SK-N-SH (cell line): Measurements from ENCODE around the gene MORF4L1. TPM values are rescaled to one million over a fixed set of nuclear protein-coding genes. Genes with fewer than 3 reads are reported as not detected.

ENCODE experiments used
- CTCF ChIA-PET: fragments of 300-600, 350-600 bp; formaldehyde crosslinking; extraction: SDS; loops from one replicate; lab custom pipeline; 2021; lab: Yijun Ruan, JAX
- POLR2A ChIA-PET: fragments of 350-600 bp; sonication (Branson Sonifier 250); formaldehyde crosslinking; extraction: SDS; loops from one replicate; lab custom pipeline; 2020; ENCODE audit warnings: antibody characterized with exemption, inconsistent platforms; lab: Yijun Ruan, JAX
- DNase-seq: peaks from one replicate; pipeline ENCODE4 v3.0.0; 2012
- H2AFZ ChIP-seq: fragments of 200-600 bp; sonication (generic); 2 replicates; pipeline ENCODE4 v1.8.1; 2016; ENCODE audit warnings: antibody characterized with exemption, mild to moderate bottlenecking, low read depth
- H3F3A ChIP-seq: fragments of 200-600 bp; sonication (generic); replicated peaks from 2 replicates; pipeline ENCODE3; 2016; ENCODE audit warnings: antibody characterized with exemption, mild to moderate bottlenecking; ENCODE audit not compliant: insufficient read depth
- H3K27ac ChIP-seq, 2 experiments: fragments of 200-500 bp in 1 of 2; fragments of 200-600 bp in 1 of 2; sonication (Bioruptor generic) in 1 of 2; sonication (generic), shearing (Covaris generic) in 1 of 2; 2 replicates each; pipeline versions ENCODE4 v1.5.1 to v1.6.1; 2014 to 2016; ENCODE audit warnings: low read depth in 2 of 2, inconsistent platforms in 1 of 2, low read length in 1 of 2, mild to moderate bottlenecking in 1 of 2, mixed read lengths in 1 of 2
- H3K27me3 ChIP-seq: fragments of 200-600 bp; sonication (generic), shearing (Covaris generic); 2 replicates; pipeline ENCODE4 v1.6.1; 2016; ENCODE audit warnings: mixed run types; ENCODE audit not compliant: insufficient read depth
- H3K36me3 ChIP-seq, 2 experiments: fragments of 200-500 bp in 1 of 2; fragments of 200-600 bp in 1 of 2; sonication (Bioruptor generic) in 1 of 2; sonication (generic) in 1 of 2; replicated peaks in 1 of 2; 2 replicates each; pipeline versions ENCODE3 to v1.5.1; 2014 to 2016; ENCODE audit warnings: low read length in 1 of 2, mild to moderate bottlenecking in 1 of 2; ENCODE audit not compliant: insufficient read depth in 2 of 2, control insufficient read depth in 1 of 2
- H3K4me1 ChIP-seq, 2 experiments: fragments of 200-500 bp in 1 of 2; fragments of 200-600 bp in 1 of 2; sonication (Bioruptor generic) in 1 of 2; sonication (generic), shearing (Covaris generic) in 1 of 2; 2 replicates each; pipeline versions ENCODE4 v1.5.1 to v1.6.1; 2014 to 2016; ENCODE audit warnings: low read depth in 1 of 2, low read length in 1 of 2, mixed run types in 1 of 2; ENCODE audit not compliant: insufficient read depth in 2 of 2, control insufficient read depth in 1 of 2
- H3K4me2 ChIP-seq: fragments of 200-600 bp; sonication (generic), shearing (Covaris generic); 2 replicates; pipeline ENCODE4 v1.6.1; 2017; ENCODE audit warnings: mixed run types
- H3K4me3 ChIP-seq, 2 experiments: fragments of 200-500 bp in 1 of 2; fragments of 200-600 bp in 1 of 2; sonication (Bioruptor generic) in 1 of 2; sonication (generic), shearing (Covaris generic) in 1 of 2; 2 replicates each; pipeline versions ENCODE4 v1.5.1 to v1.8.1; 2014 to 2016; ENCODE audit warnings: low read depth in 2 of 2, inconsistent platforms in 1 of 2, low read length in 1 of 2, mild to moderate bottlenecking in 1 of 2, mixed read lengths in 1 of 2, moderate library complexity in 1 of 2
- H3K79me2 ChIP-seq: fragments of 200-600 bp; sonication (generic); 2 replicates; pipeline ENCODE4 v1.8.1; 2017; ENCODE audit warnings: mild to moderate bottlenecking; ENCODE audit not compliant: insufficient read depth
- H3K9ac ChIP-seq: fragments of 200-600 bp; sonication (generic); 2 replicates; pipeline ENCODE4 v1.6.1; 2017; ENCODE audit warnings: mixed run types
- H3K9me2 ChIP-seq: fragments of 200-600 bp; sonication (generic); 2 replicates; pipeline ENCODE4 v1.6.1; 2017; ENCODE audit warnings: mixed run types
- H3K9me3 ChIP-seq: fragments of 200-600 bp; sonication (generic); 2 replicates; pipeline ENCODE4 v1.6.1; 2017; ENCODE audit warnings: mixed run types, mild to moderate bottlenecking, moderate library complexity
- H4K20me1 ChIP-seq: fragments of 200-600 bp; sonication (generic); 2 replicates; pipeline ENCODE4 v1.6.1; 2017; ENCODE audit warnings: mild to moderate bottlenecking, mixed run types; ENCODE audit not compliant: insufficient read depth
- CTCF ChIP-seq: fragments of 200-600 bp; sonication (generic); IDR thresholded peaks from 2 replicates; pipeline ENCODE4 v1.6.1; 2017; ENCODE audit warnings: antibody characterized with exemption, mild to moderate bottlenecking, moderate library complexity
- FOXJ3 ChIP-seq: sonication (generic); formaldehyde crosslinking; IDR thresholded peaks from 2 replicates; pipeline ENCODE4 v1.5.1; 2020; ENCODE audit warnings: mild to moderate bottlenecking, missing genetic modification reagents
- MAX ChIP-seq: IDR thresholded peaks from 2 replicates; pipeline ENCODE4 v1.4.0; 2012; ENCODE audit warnings: low read depth
- MEF2A ChIP-seq: IDR thresholded peaks from 2 replicates; pipeline ENCODE4 v1.4.0; 2012; ENCODE audit warnings: low read depth, borderline replicate concordance
- POLR2AphosphoS5 ChIP-seq: IDR thresholded peaks from 2 replicates; pipeline ENCODE4 v1.6.1; 2012; ENCODE audit warnings: low read depth, low read length
- RAD21 ChIP-seq: IDR thresholded peaks from 2 replicates; pipeline ENCODE4 v1.6.1; 2012; ENCODE audit warnings: mild to moderate bottlenecking, low read length
- REST ChIP-seq: IDR thresholded peaks from 2 replicates; pipeline ENCODE4 v1.6.1; 2012; ENCODE audit warnings: mild to moderate bottlenecking, low read depth, low read length, moderate library complexity
- RFX5 ChIP-seq: IDR thresholded peaks from 2 replicates; pipeline ENCODE4 v1.6.1; 2012; ENCODE audit warnings: mild to moderate bottlenecking, improper control_type of control experiment, low read length
- RXRA ChIP-seq: IDR thresholded peaks from 2 replicates; pipeline ENCODE4 v1.4.0; 2012; ENCODE audit warnings: low read depth, mild to moderate bottlenecking, borderline replicate concordance
- SIN3A ChIP-seq: IDR thresholded peaks from 2 replicates; pipeline ENCODE4 v1.6.1; 2012; ENCODE audit warnings: low read depth, mild to moderate bottlenecking, low read length, moderate library complexity, borderline replicate concordance
- SMC3 ChIP-seq: IDR thresholded peaks from 2 replicates; pipeline ENCODE4 v1.6.1; 2012; ENCODE audit warnings: low read depth, low read length, improper control_type of control experiment
- USF2 ChIP-seq: fragments of 150-350 bp; IDR thresholded peaks from 2 replicates; pipeline ENCODE4 v1.6.1; 2017; ENCODE audit warnings: antibody characterized with exemption, low read length, low read depth, borderline replicate concordance
- ZBTB33 ChIP-seq: IDR thresholded peaks from 2 replicates; pipeline ENCODE4 v1.4.0; 2012; ENCODE audit warnings: low read depth, borderline replicate concordance
- WGBS: methylation state at CpG from one replicate; pipeline ENCODE4 v1.1.6; 2017; ENCODE audit warnings: low lambda C conversion rate; 5-methylcytosine and 5-hydroxymethylcytosine counted together
- polyA plus RNA-seq, 3 experiments: library from polyadenylated mRNA; depleted of rRNA; stranded (reverse); fragments of >200 nt; gene quantifications; 2 replicates each; pipeline ENCODE4 v1.2.3, GENCODE V29; 2012

MORF4L1 gene
- polyA plus RNA-seq, 1 of the 3 experiments (the other 2 are of a cell fraction), result 163 TPM

GRCh38 chr15:78928616-78929093 is 56.0 kb downstream of the MORF4L1 start:
- TF ChIP-seq REST, result no peak
- TF ChIP-seq RFX5, result no peak
- TF ChIP-seq RAD21, result no peak
- TF ChIP-seq ZBTB33, result no peak
- TF ChIP-seq, all 33 proteins: peak for 0
- Histone ChIP-seq H3K4me1 (peaks cover 8 to 27% of the 10 kb centered on the region in 2 experiments; a peak in 3 of 4 replicates), H2AFZ (no peak overlapping the region), H3K36me3 (peaks cover 1 to 16% of the 10 kb centered on the region in 2 experiments), H3K9me2 (no peaks in the 10 kb centered on the region), H3K79me2 (no peaks in the 10 kb centered on the region), H3K9me3 (no peaks in the 10 kb centered on the region), H3K27ac (no peak overlapping the region), H3K27me3 (no peaks in the 10 kb centered on the region), H3F3A (no peaks in the 10 kb centered on the region), H3K4me2 (no peak overlapping the region), H3K4me3 (no peak overlapping the region), H3K9ac (no peak overlapping the region), H4K20me1 (peaks cover 3% of the 10 kb centered on the region; the same call in 1 of the 2 replicates)
- ChIA-PET POLR2A (no interaction called here), CTCF (interaction anchor here (0.8 kb wide), 1 partner anchor 16 kb away, joined by 3 read pairs; no protein-coding TSS in a partner anchor)
- no peak for DNase-seq
- 91% methylated on average over 14 of the region's 14 CpGs for WGBS

- 92% methylated on average over 8 of the region's 16 CpGs for WGBS
- CTCF ChIA-PET, result interaction anchor here (3.8 to 4.7 kb wide), 2 partner anchors 20 to 255 kb away, joined by 14 to 18 read pairs; no protein-coding TSS in a partner anchor
- TF ChIP-seq SIN3A, result no peak
- TF ChIP-seq POLR2AphosphoS5, result no peak
- TF ChIP-seq USF2, result no peak
- TF ChIP-seq SMC3, result no peak
- TF ChIP-seq FOXJ3 (CRISPR knock-in tag), result no peak
- no peak for TF ChIP-seq MEF2A
- TF ChIP-seq CTCF, result no peak
- no peak for TF ChIP-seq RXRA
- no peak for TF ChIP-seq ZBTB33
- no peak for TF ChIP-seq RFX5
- no peak for TF ChIP-seq MAX
These were observed 57.0 kb downstream of the MORF4L1 start for GRCh38 chr15:78929536-78930264.

More at GRCh38 chr15:78929536-78930264, 57.0 kb downstream of the MORF4L1 start:
- Histone ChIP-seq H2AFZ (no peak overlapping the region), H3K9ac (no peak overlapping the region), H4K20me1 (peaks cover 3% of the 10 kb centered on the region; the same call in 1 of the 2 replicates), H3K36me3 (peaks cover 0 to 16% of the 10 kb centered on the region in 2 experiments), H3K4me3 (no peak overlapping the region), H3K27ac (peak overlapping the region in 1 of 2 experiments; percentile 5; a peak in 1 of 4 replicates), H3K4me2 (no peak overlapping the region), H3K9me2 (no peaks in the 10 kb centered on the region), H3K4me1 (peaks cover 8 to 31% of the 10 kb centered on the region in 2 experiments; a peak in 3 of 4 replicates), H3K27me3 (no peaks in the 10 kb centered on the region), H3F3A (no peaks in the 10 kb centered on the region), H3K9me3 (no peaks in the 10 kb centered on the region), H3K79me2 (no peaks in the 10 kb centered on the region)
- POLR2A ChIA-PET, result no interaction called here
- DNase-seq, result no peak
